Measurements from ENCODE around the gene AK9.
"Not testable (repeated sequence)": the region's sequence is repeated elsewhere in the genome, so short reads cannot be mapped to it uniquely, and the experiment has no call there.

AK9 gene

GRCh38 chr6:109696355-109696754, 5.4 kb upstream of the AK9 start:
- no peak for DNase-seq (ENCODE audit: low read depth in 2 of 2)

- DNase-seq (ENCODE audit: low read depth in 2 of 2), result no peak
Observed at GRCh38 chr6:109695468-109695867, 4.5 kb upstream of the AK9 start.

- DNase-seq (ENCODE audit: low read depth in 2 of 2), result no peak
Observed at GRCh38 chr6:109693111-109693510, 2.1 kb upstream of the AK9 start.

GRCh38 chr6:109690373-109690736, 647 bp downstream of the AK9 start:
- DNase-seq (ENCODE audit: low read depth in 2 of 2), result peak in 1 of 2 experiments; percentile 64

GRCh38 chr6:109687271-109687761, 3.7 kb downstream of the AK9 start:
- DNase-seq (ENCODE audit: low read depth in 2 of 2), result no peak

GRCh38 chr6:109686566-109687265, 4.3 kb downstream of the AK9 start:
- DNase-seq (ENCODE audit: low read depth in 2 of 2), result no peak

GRCh38 chr6:109678661-109679505, 12.1 kb downstream of the AK9 start:
- DNase-seq (ENCODE audit: low read depth in 2 of 2), result not testable (repeated sequence)

- no peak for DNase-seq (ENCODE audit: low read depth in 2 of 2)
Observed at GRCh38 chr6:109678240-109678639, 12.8 kb downstream of the AK9 start.

- DNase-seq (ENCODE audit: low read depth in 2 of 2), result no peak
Observed at GRCh38 chr6:109676724-109677123, 14.3 kb downstream of the AK9 start.

- DNase-seq (ENCODE audit: low read depth in 2 of 2), result no peak
Observed at GRCh38 chr6:109672839-109673238, 18.2 kb downstream of the AK9 start.

GRCh38 chr6:109672175-109672574, 18.8 kb downstream of the AK9 start:
- DNase-seq (ENCODE audit: low read depth in 2 of 2), result no peak

GRCh38 chr6:109671733-109672132, 19.3 kb downstream of the AK9 start:
- DNase-seq (ENCODE audit: low read depth in 2 of 2), result no peak

GRCh38 chr6:109669811-109670210, 21.2 kb downstream of the AK9 start:
- no peak for DNase-seq (ENCODE audit: low read depth in 2 of 2)

- DNase-seq (ENCODE audit: low read depth in 2 of 2), result no peak
Observed at GRCh38 chr6:109662192-109662591, 28.8 kb downstream of the AK9 start.

GRCh38 chr6:109660526-109661320, 30.3 kb downstream of the AK9 start:
- DNase-seq (ENCODE audit: low read depth in 2 of 2), result no peak

GRCh38 chr6:109655761-109656262, 35.2 kb downstream of the AK9 start:
- no peak for DNase-seq (ENCODE audit: low read depth in 2 of 2)

- no peak for DNase-seq (ENCODE audit: low read depth in 2 of 2)
Observed at GRCh38 chr6:109653264-109653663, 37.7 kb downstream of the AK9 start.

GRCh38 chr6:109644131-109644530, 46.9 kb downstream of the AK9 start:
- no peak for DNase-seq (ENCODE audit: low read depth in 2 of 2)

GRCh38 chr6:109632405-109632804, 58.6 kb downstream of the AK9 start:
- DNase-seq (ENCODE audit: low read depth in 2 of 2), result no peak

GRCh38 chr6:109631403-109631802, 59.6 kb downstream of the AK9 start:
- DNase-seq (ENCODE audit: low read depth in 2 of 2), result no peak

GRCh38 chr6:109628158-109629000, 62.6 kb downstream of the AK9 start:
- no peak for DNase-seq (ENCODE audit: low read depth in 2 of 2)

Measured in stimulated activated CD4-positive, alpha-beta T cell treated with anti-CD3 and anti-CD28 coated beads, Interleukin-12 subunit alpha, Interleukin-12 subunit beta, amount 100 ng/mL, for 24 hours (primary cell).